K562 (cell line): Measurements from ENCODE around the gene NDST1. TPM values are rescaled to one million over a fixed set of nuclear protein-coding genes. Genes with fewer than 3 reads are reported as not detected.

Experiments
- ATF3 ChIP-seq, 2 experiments: fragments of 450-650 bp in 1 of 2; sonication (generic) in 1 of 2; formaldehyde crosslinking in 1 of 2; IDR thresholded peaks in 1 of 2; conservative IDR thresholded peaks in 1 of 2; 2 replicates each; pipeline versions ENCODE4 v1.6.1 to v1.8.1; 2016 to 2023; ENCODE audit warnings: mild to moderate bottlenecking in 2 of 2, moderate library complexity in 2 of 2, inconsistent platforms in 1 of 2, missing genetic modification reagents in 1 of 2
- CEBPB ChIP-seq: fragments of 450-650 bp; IDR thresholded peaks from 2 replicates; pipeline ENCODE4 v1.6.1; 2016; ENCODE audit warnings: missing genetic modification characterization, missing compliant biosample characterization
- CTCF ChIP-seq, 3 experiments: IDR thresholded peaks in 2 of 3; conservative IDR thresholded peaks in 1 of 3; 2 replicates each; pipeline ENCODE4 v1.5.1; 2011 to 2012; ENCODE audit warnings: low read length in 3 of 3, mild to moderate bottlenecking in 3 of 3, control low read depth in 2 of 3, improper control_type of control experiment in 1 of 3, inconsistent platforms in 1 of 3, low read depth in 1 of 3, mixed read lengths in 1 of 3, moderate library complexity in 1 of 3; ENCODE audit not compliant: insufficient read depth in 2 of 3
- DEAF1 ChIP-seq: fragments of 450-650 bp; formaldehyde crosslinking; IDR thresholded peaks from 2 replicates; pipeline ENCODE4 v1.4.0; 2020; ENCODE audit warnings: mild to moderate bottlenecking, moderate library complexity
- E2F5 ChIP-seq: sonication (generic); formaldehyde crosslinking; IDR thresholded peaks from 2 replicates; pipeline ENCODE4 v1.8.0; 2022; ENCODE audit warnings: mild to moderate bottlenecking, missing genetic modification reagents
- EHMT2 ChIP-seq: fragments of 450-650 bp; IDR thresholded peaks from 2 replicates; pipeline ENCODE4 v1.6.1; 2018; ENCODE audit warnings: antibody characterized with exemption
- EP400 ChIP-seq: fragments of 450-650 bp; IDR thresholded peaks from 2 replicates; pipeline ENCODE4 v1.6.1; 2017; ENCODE audit warnings: antibody characterized with exemption, mild to moderate bottlenecking, moderate library complexity
- FOXA3 ChIP-seq, 2 experiments: fragments of 450-650 bp in 1 of 2; sonication (generic) in 1 of 2; formaldehyde crosslinking; IDR thresholded peaks in 1 of 2; conservative IDR thresholded peaks in 1 of 2; 2 replicates each; pipeline versions ENCODE4 v1.4.0 to v1.8.0; 2020 to 2022; ENCODE audit warnings: mild to moderate bottlenecking in 2 of 2, missing genetic modification reagents in 1 of 2
- IRF9 ChIP-seq: fragments of 450-650 bp; IDR thresholded peaks from 2 replicates; pipeline ENCODE4 v1.6.1; 2016; ENCODE audit warnings: missing biosample characterization, missing genetic modification characterization
- MAZ ChIP-seq, 2 experiments: fragments of 450-650 bp in 1 of 2; sonication (generic) in 1 of 2; formaldehyde crosslinking; IDR thresholded peaks in 1 of 2; conservative IDR thresholded peaks in 1 of 2; 2 replicates each; pipeline versions ENCODE4 v1.4.0 to v1.5.0; 2020; ENCODE audit warnings: mild to moderate bottlenecking in 1 of 2, missing genetic modification reagents in 1 of 2
- MEIS2 ChIP-seq: fragments of 450-650 bp; IDR thresholded peaks from 2 replicates; pipeline ENCODE4 v1.6.1; 2014; ENCODE audit warnings: mild to moderate bottlenecking; ENCODE audit not compliant: partially characterized antibody
- NFRKB ChIP-seq: fragments of 450-650 bp; IDR thresholded peaks from 2 replicates; pipeline ENCODE4 v1.6.1; 2016; ENCODE audit warnings: low read depth
- RAD21 ChIP-seq, 2 experiments: fragments of 250-450 bp in 1 of 2; fragments of 450-650 bp in 1 of 2; sonication (Bioruptor Pico) in 1 of 2; formaldehyde crosslinking in 1 of 2; IDR thresholded peaks in 1 of 2; conservative IDR thresholded peaks in 1 of 2; 2 replicates each; pipeline versions ENCODE4 v1.4.0 to v1.8.0; 2020 to 2022; ENCODE audit warnings: mild to moderate bottlenecking in 2 of 2, moderate library complexity in 1 of 2
- RCOR1 ChIP-seq, 2 experiments: IDR thresholded peaks; 2 replicates each; pipeline ENCODE4 v1.6.1; 2012; ENCODE audit warnings: low read depth in 2 of 2, low read length in 2 of 2, borderline replicate concordance in 1 of 2, improper control_type of control experiment in 1 of 2
- TFE3 ChIP-seq: fragments of 450-650 bp; formaldehyde crosslinking; IDR thresholded peaks from 2 replicates; pipeline ENCODE4 v1.4.0; 2020; ENCODE audit warnings: mild to moderate bottlenecking, mixed read lengths
- TRIM24 ChIP-seq, 2 experiments: fragments of 450-650 bp; IDR thresholded peaks; 2 replicates each; pipeline ENCODE4 v1.6.1; 2016
- ZNF165 ChIP-seq: fragments of 250-450 bp; sonication (Bioruptor Pico); IDR thresholded peaks from 2 replicates; pipeline ENCODE4 v1.4.0; 2020; ENCODE audit warnings: borderline replicate concordance
- polyA plus RNA-seq, 8 experiments: library from polyadenylated mRNA; depleted of rRNA in 4 of 8; stranded (reverse) in 5 of 8; unstranded in 3 of 8; fragments of >200 nt; fragmentation: Nextera tagmentation in 2 of 8; fragmentation: Illumina TruSeq in 1 of 8; extraction: Ambion mirVana in 2 of 8; extraction: Trizol in 1 of 8; gene quantifications; 2 replicates each; pipeline versions ENCODE4 v1.2.1 to v1.2.3, GENCODE V29; 2011 to 2014; ENCODE audit warnings: inconsistent platforms in 1 of 8, missing spikeins in 1 of 8
- total RNA-seq, 7 experiments: library from RNA; depleted of rRNA in 6 of 7; stranded (reverse); fragments of >200 nt in 6 of 7; fragmentation: Illumina TruSeq in 2 of 7; extraction: Trizol in 2 of 7; gene quantifications; 2 replicates each; pipeline versions ENCODE4 v1.2.1 to v1.2.3, GENCODE V29; 2011 to 2021; ENCODE audit warnings: low replicate concordance in 1 of 7

The NDST1 gene
- total and polyA plus RNA-seq, 9 of the 15 experiments (the other 6 are each of a cell fraction or from before 2014, with no cell fraction given) = 0.38 to 47.9 (median 9.9) TPM

GRCh38 chr5:150560401-150561191 lies 52.7 kb downstream of the NDST1 start (continued):
- TF ChIP-seq IRF9 (tag) (peak; percentile 71), E2F5 (CRISPR knock-in tag) (no peak), EHMT2 (0 out of 2 replicates have a peak, but pooled peaks have one; percentile 26), ATF3 (IDR thresholded peaks at IDR 0.05) (peak; percentile 87), ATF3 (CRISPR knock-in tag; conservative IDR thresholded peaks at IDR 0.05) (no peak), NFRKB (peak; percentile 39; the same call in 1 of the 2 replicates), ZNF165 (CRISPR knock-in tag) (no peak), TFE3 (CRISPR knock-in tag) (no peak), CTCF (IDR thresholded peaks at IDR 0.05 in 2 of 3, conservative IDR thresholded peaks at IDR 0.05 in 1 of 3; ENCODE audit: insufficient read depth in 2 of 3, low read depth in 1 of 3, low read length in 3 of 3) (peak; percentile 78 to 93 (median 87)), MAZ (CRISPR knock-in tag; conservative IDR thresholded peaks at IDR 0.05 in 1 of 2, IDR thresholded peaks at IDR 0.05 in 1 of 2) (peak in 1 of 2 experiments; percentile 70; a peak in 2 of 4 replicates), CEBPB (tag) (peak; percentile 87), MEIS2 (peak; percentile 47), FOXA3 (CRISPR knock-in tag; conservative IDR thresholded peaks at IDR 0.05 in 1 of 2, IDR thresholded peaks at IDR 0.05 in 1 of 2) (no peak), RCOR1 (IDR thresholded peaks at IDR 0.05; ENCODE audit: borderline replicate concordance in 1 of 2, low read depth in 2 of 2, low read length in 2 of 2) (0 out of 4 replicates have a peak, but pooled peaks of 1 of the 2 experiments have one; percentile 22), TRIM24 (IDR thresholded peaks at IDR 0.05) (peak; percentile 73 to 82; a peak in 3 of 4 replicates), EP400 (peak; percentile 58; the same call in 1 of the 2 replicates), DEAF1 (CRISPR knock-in tag) (peak; percentile 89), RAD21 (CRISPR knock-in tag; conservative IDR thresholded peaks at IDR 0.05 in 1 of 2, IDR thresholded peaks at IDR 0.05 in 1 of 2) (peak; percentile 92 to 95)
